Measurements from ENCODE around the gene ZNF892.
"Not testable (repeated sequence)": the region's sequence is repeated elsewhere in the genome, so short reads cannot be mapped to it uniquely, and the experiment has no call there.

ZNF892 gene

GRCh38 chr2:95207111-95207961 is at the start of gene ZNF892:
Gene ZNF892 (plus strand): TSS chr2:95207521. CDS start chr2:95207816, 295 bp downstream.
- peak; percentile 39 for DNase-seq (ENCODE audit: low read depth, low spot score)

GRCh38 chr2:95158441-95158840 is 48.9 kb upstream of the ZNF892 start:
- DNase-seq (ENCODE audit: low read depth, low spot score): no peak

- DNase-seq (ENCODE audit: low read depth, low spot score): no peak
These were observed 48.3 kb upstream of the ZNF892 start for GRCh38 chr2:95158891-95159619.

- DNase-seq (ENCODE audit: low read depth, low spot score): no peak
These were observed 47.5 kb upstream of the ZNF892 start, which contains the start of gene ZNF514 for GRCh38 chr2:95159690-95160449. Gene ZNF514 (minus strand): TSS chr2:95159848. CDS start chr2:95153253, 6,595 bp downstream.

GRCh38 chr2:95165030-95165370 is 42.3 kb upstream of the ZNF892 start:
- DNase-seq (ENCODE audit: low read depth, low spot score): no peak

- peak; percentile 95 for DNase-seq (ENCODE audit: low read depth, low spot score)
These were observed 41.8 kb upstream of the ZNF892 start, which contains the start of gene ZNF2 for GRCh38 chr2:95165371-95166064. Gene ZNF2 (plus strand): TSS chr2:95165809. CDS start chr2:95176227, 10,418 bp downstream.

GRCh38 chr2:95166065-95166763 is 41.1 kb upstream of the ZNF892 start:
- DNase-seq (ENCODE audit: low read depth, low spot score): no peak

- no peak for DNase-seq (ENCODE audit: low read depth, low spot score)
These were observed 35.4 kb upstream of the ZNF892 start for GRCh38 chr2:95171902-95172301.

GRCh38 chr2:95174031-95174542 is 33.2 kb upstream of the ZNF892 start:
- no peak for DNase-seq (ENCODE audit: low read depth, low spot score)

GRCh38 chr2:95179451-95179850 is 27.9 kb upstream of the ZNF892 start:
- DNase-seq (ENCODE audit: low read depth, low spot score): no peak

- DNase-seq (ENCODE audit: low read depth, low spot score): no peak
These were observed 25.5 kb upstream of the ZNF892 start for GRCh38 chr2:95181774-95182173.

GRCh38 chr2:95185197-95185596 is 22.1 kb upstream of the ZNF892 start:
- no peak for DNase-seq (ENCODE audit: low read depth, low spot score)

- DNase-seq (ENCODE audit: low read depth, low spot score): no peak
These were observed 21.3 kb upstream of the ZNF892 start for GRCh38 chr2:95185973-95186372.

- DNase-seq (ENCODE audit: low read depth, low spot score): not testable (repeated sequence)
These were observed 14.4 kb upstream of the ZNF892 start for GRCh38 chr2:95192956-95193355.

GRCh38 chr2:95203911-95204310 is 3.4 kb upstream of the ZNF892 start:
- no peak for DNase-seq (ENCODE audit: low read depth, low spot score)

GRCh38 chr2:95204396-95204795 is 2.9 kb upstream of the ZNF892 start:
- no peak for DNase-seq (ENCODE audit: low read depth, low spot score)

- no peak for DNase-seq (ENCODE audit: low read depth, low spot score)
These were observed 1.2 kb upstream of the ZNF892 start for GRCh38 chr2:95206096-95206495.

- no peak for DNase-seq (ENCODE audit: low read depth, low spot score)
These were observed 785 bp downstream of the ZNF892 start for GRCh38 chr2:95208106-95208505.

GRCh38 chr2:95215018-95215612 is 7.8 kb downstream of the ZNF892 start:
- no peak for DNase-seq (ENCODE audit: low read depth, low spot score)

GRCh38 chr2:95220449-95220848 is 13.1 kb downstream of the ZNF892 start:
- DNase-seq (ENCODE audit: low read depth, low spot score): no peak

Data from smooth muscle cell of the brain vasculature (primary cell).